Body of pancreas (tissue), 4 donors: ENCODE results near the gene GMDS.
"Not testable (repeated sequence)": the region's sequence is repeated elsewhere in the genome, so short reads cannot be mapped to it uniquely, and the experiment has no call there.

Source experiments
- CTCF ChIP-seq, 7 experiments: fragments of 450-650 bp in 4 of 7; fragments of 200-600 bp in 3 of 7; sonication (generic) in 3 of 7; IDR thresholded peaks; one replicate each; pipeline ENCODE4 v1.5.1; 2016 to 2019; ENCODE audit warnings: antibody characterized with exemption in 7 of 7
- POLR2A ChIP-seq, 3 donors: fragments of 450-650 bp; IDR thresholded peaks; one replicate each; pipeline ENCODE4 v1.6.1; 2016; ENCODE audit warnings: antibody characterized with exemption in 3 of 3, mild to moderate bottlenecking in 2 of 3

- not testable (repeated sequence) for TF ChIP-seq CTCF, POLR2A (IDR thresholded peaks at IDR 0.05)
Observed at GRCh38 chr6:1668456-1668855, 576.9 kb downstream of the GMDS start.
